GM20431 (cell line): Measurements from ENCODE around the gene TMEM134.
"Not testable (repeated sequence)": the region's sequence is repeated elsewhere in the genome, so short reads cannot be mapped to it uniquely, and the experiment has no call there.

Experiments used
- in situ Hi-C: fragments of 300-500 bp; cut with MseI, MboI; formaldehyde crosslinking; loops from one replicate; pipeline ENCODE4 v1.15.0; 2020; ENCODE audit warnings: low sequenced_read_pairs; ENCODE audit not compliant: unreplicated experiment

The TMEM134 gene

GRCh38 chr11:67428052-67429001 lies 40.7 kb downstream of the TMEM134 start, which contains the start of gene RPS6KB2:
RPS6KB2 (plus strand) TSS chr11:67428494; CDS start chr11:67428546, 52 bp downstream.
- in situ Hi-C loops, result no loop called here

- in situ Hi-C loops, result not testable (repeated sequence)
These were observed 41.6 kb downstream of the TMEM134 start for GRCh38 chr11:67427364-67427859.

- in situ Hi-C loops, result no loop called here
These were observed 45.0 kb downstream of the TMEM134 start for GRCh38 chr11:67423891-67424613.

- in situ Hi-C loops, result no loop called here
These were observed 45.6 kb downstream of the TMEM134 start for GRCh38 chr11:67423466-67423865.

GRCh38 chr11:67422891-67423290 lies 46.2 kb downstream of the TMEM134 start:
- in situ Hi-C loops, result no loop called here

- in situ Hi-C loops, result no loop called here
These were observed 47.5 kb downstream of the TMEM134 start for GRCh38 chr11:67421430-67422031.

- in situ Hi-C loops, result no loop called here
These were observed 48.2 kb downstream of the TMEM134 start for GRCh38 chr11:67420646-67421429.

- in situ Hi-C loops, result no loop called here
These were observed 48.9 kb downstream of the TMEM134 start for GRCh38 chr11:67420147-67420645.

GRCh38 chr11:67419325-67420049 lies 49.6 kb downstream of the TMEM134 start:
- in situ Hi-C loops, result no loop called here

- in situ Hi-C loops, result no loop called here
These were observed 50.4 kb downstream of the TMEM134 start for GRCh38 chr11:67418476-67419281.

GRCh38 chr11:67417425-67417824 lies 51.6 kb downstream of the TMEM134 start:
- in situ Hi-C loops, result no loop called here

- in situ Hi-C loops, result no loop called here
These were observed 52.4 kb downstream of the TMEM134 start for GRCh38 chr11:67416416-67417335.

GRCh38 chr11:67415501-67416304 lies 53.3 kb downstream of the TMEM134 start, which contains the start of gene CARNS1:
CARNS1 (plus strand) TSS chr11:67415678; CDS start chr11:67416200, 522 bp downstream.
- in situ Hi-C loops, result no loop called here

- in situ Hi-C loops, result no loop called here
These were observed 55.7 kb downstream of the TMEM134 start for GRCh38 chr11:67413266-67413849.

GRCh38 chr11:67412495-67413179 lies 56.4 kb downstream of the TMEM134 start:
- in situ Hi-C loops, result no loop called here
